Activated CD8-positive, alpha-beta T cell treated with anti-CD3 and anti-CD28 coated beads, Interleukin-2, amount 10 ng/mL, durations not matched to agents 7 days and 5 days (primary cell): ENCODE data around the gene RNF213. TPM values are rescaled to one million over a fixed set of nuclear protein-coding genes. Genes with fewer than 3 reads are reported as not detected.

Experiments used
- ATAC-seq: fragments of 150-1000 bp; cut with Tn5 transposase; one replicate; pipeline ENCODE4 v1.10.0; 2021; ENCODE audit warnings: moderate library complexity
- CTCF ChIA-PET: fragments of 350-600 bp; sonication (Branson Sonifier 250); formaldehyde crosslinking; loops from one replicate; lab custom pipeline; 2021; ENCODE audit warnings: antibody characterized with exemption; lab: Charles Lee
- POLR2A ChIA-PET: fragments of 350-600 bp; sonication (Branson Sonifier 250); formaldehyde crosslinking; loops from one replicate; lab custom pipeline; 2021; ENCODE audit warnings: antibody characterized with exemption; lab: Charles Lee
- DNase-seq: peaks from one replicate; pipeline ENCODE4 v3.0.0-alpha.2; 2020
- H3K27ac Mint-ChIP-seq: one replicate; pipeline ENCODE4 v1.8.0; 2021; ENCODE audit warnings: mild to moderate bottlenecking, mixed read lengths
- H3K27me3 Mint-ChIP-seq: one replicate; pipeline ENCODE4 v1.8.0; 2021; ENCODE audit warnings: low read depth, mixed read lengths
- H3K36me3 Mint-ChIP-seq: one replicate; pipeline ENCODE4 v1.8.0; 2021; ENCODE audit warnings: low read depth, mixed read lengths
- H3K4me1 Mint-ChIP-seq: one replicate; pipeline ENCODE4 v1.8.0; 2021; ENCODE audit warnings: low read depth, mixed read lengths
- H3K4me3 Mint-ChIP-seq: one replicate; pipeline ENCODE4 v1.8.0; 2021; ENCODE audit warnings: mild to moderate bottlenecking, mixed read lengths
- H3K9me3 Mint-ChIP-seq: one replicate; pipeline ENCODE4 v1.8.0; 2022; ENCODE audit warnings: mixed read lengths; ENCODE audit not compliant: insufficient read depth
- total RNA-seq, 2 experiments: library from RNA; stranded (reverse); gene quantifications; one replicate each; pipeline ENCODE4 v1.2.3, GENCODE V29; 2021

Gene RNF213
- total RNA-seq, 2 experiments from 2014 or later: 438 to 455 TPM

GRCh38 chr17:80289616-80290015 lies 29.0 kb downstream of the RNF213 start:
- Mint-ChIP-seq H3K36me3 (peaks cover 67% of the 10 kb centered on the region), H3K27me3 (no peaks in the 10 kb centered on the region), H3K27ac (peak overlapping the region; percentile 56), H3K4me3 (peak overlapping the region; percentile 10), H3K4me1 (peaks cover 19% of the 10 kb centered on the region), H3K9me3 (no peaks in the 10 kb centered on the region)
- DNase-seq: no peak
- ChIA-PET POLR2A (no interaction called here), CTCF (no interaction called here)
- ATAC-seq: no peak

- Mint-ChIP-seq H3K9me3 (no peaks in the 10 kb centered on the region), H3K4me3 (no peak overlapping the region), H3K27me3 (no peaks in the 10 kb centered on the region), H3K36me3 (peaks cover 66% of the 10 kb centered on the region), H3K27ac (peak overlapping the region; percentile 43), H3K4me1 (peaks cover 20% of the 10 kb centered on the region)
- ATAC-seq (no peak), DNase-seq (no peak)
- ChIA-PET POLR2A (no interaction called here), CTCF (no interaction called here)
Measured at GRCh38 chr17:80290156-80290555, 29.5 kb downstream of the RNF213 start.

- CTCF ChIA-PET: no interaction called here
- peaks cover 73% of the 10 kb centered on the region for H3K36me3 Mint-ChIP-seq
- H3K27ac Mint-ChIP-seq: no peak overlapping the region
Measured at GRCh38 chr17:80291260-80291659, 30.6 kb downstream of the RNF213 start.

GRCh38 chr17:80291691-80292487 lies 31.2 kb downstream of the RNF213 start:
- H3K36me3 Mint-ChIP-seq: peaks cover 77% of the 10 kb centered on the region
- ATAC-seq (no peak), DNase-seq (no peak)
- H3K4me3 Mint-ChIP-seq: no peak overlapping the region
- no peak overlapping the region for H3K27ac Mint-ChIP-seq
- ChIA-PET CTCF (no interaction called here), POLR2A (no interaction called here)
- peaks cover 20% of the 10 kb centered on the region for H3K4me1 Mint-ChIP-seq
- no peaks in the 10 kb centered on the region for H3K9me3 Mint-ChIP-seq
- H3K27me3 Mint-ChIP-seq: no peaks in the 10 kb centered on the region

More at GRCh38 chr17:80291260-80291659, 30.6 kb downstream of the RNF213 start:
- POLR2A ChIA-PET: no interaction called here
- Mint-ChIP-seq H3K27me3 (no peaks in the 10 kb centered on the region), H3K4me1 (peaks cover 20% of the 10 kb centered on the region), H3K9me3 (no peaks in the 10 kb centered on the region), H3K4me3 (no peak overlapping the region)
- DNase-seq: no peak
- no peak for ATAC-seq

- Mint-ChIP-seq H3K4me1 (peaks cover 19% of the 10 kb centered on the region), H3K27ac (no peak overlapping the region), H3K4me3 (no peak overlapping the region), H3K36me3 (peaks cover 74% of the 10 kb centered on the region), H3K9me3 (no peaks in the 10 kb centered on the region), H3K27me3 (no peaks in the 10 kb centered on the region)
- no peak for DNase-seq
- ChIA-PET POLR2A (interaction anchor here (0.6 kb wide), 1 partner anchor 9 kb away, joined by 3 read pairs; no protein-coding TSS in a partner anchor), CTCF (no interaction called here)
- ATAC-seq: no peak
Measured at GRCh38 chr17:80292521-80292971, 31.9 kb downstream of the RNF213 start.

- ATAC-seq: no peak
Measured at GRCh38 chr17:80294210-80294609, 33.6 kb downstream of the RNF213 start.

GRCh38 chr17:80294653-80295052 lies 34.0 kb downstream of the RNF213 start:
- ATAC-seq (no peak), DNase-seq (no peak)
- H3K36me3 Mint-ChIP-seq: peaks cover 78% of the 10 kb centered on the region
- peaks cover 17% of the 10 kb centered on the region for H3K4me1 Mint-ChIP-seq
- H3K9me3 Mint-ChIP-seq: no peaks in the 10 kb centered on the region
- no peak overlapping the region for H3K4me3 Mint-ChIP-seq
- no peaks in the 10 kb centered on the region for H3K27me3 Mint-ChIP-seq
- CTCF ChIA-PET: no interaction called here
- POLR2A ChIA-PET: no interaction called here
- peak overlapping the region; percentile 8 for H3K27ac Mint-ChIP-seq

More at GRCh38 chr17:80294210-80294609, 33.6 kb downstream of the RNF213 start:
- CTCF ChIA-PET: no interaction called here
- Mint-ChIP-seq H3K36me3 (peaks cover 79% of the 10 kb centered on the region), H3K27me3 (no peaks in the 10 kb centered on the region), H3K27ac (peak overlapping the region; percentile 8), H3K9me3 (no peaks in the 10 kb centered on the region), H3K4me1 (peaks cover 16% of the 10 kb centered on the region), H3K4me3 (no peak overlapping the region)
- no peak for DNase-seq
- POLR2A ChIA-PET: no interaction called here

- peaks cover 78% of the 10 kb centered on the region for H3K36me3 Mint-ChIP-seq
- ChIA-PET CTCF (no interaction called here), POLR2A (no interaction called here)
Measured at GRCh38 chr17:80295146-80295545, 34.5 kb downstream of the RNF213 start.

GRCh38 chr17:80295559-80295958 lies 34.9 kb downstream of the RNF213 start:
- peaks cover 22% of the 10 kb centered on the region for H3K4me1 Mint-ChIP-seq
- peaks cover 78% of the 10 kb centered on the region for H3K36me3 Mint-ChIP-seq
- no peak overlapping the region for H3K27ac Mint-ChIP-seq
- H3K27me3 Mint-ChIP-seq: no peaks in the 10 kb centered on the region
- CTCF ChIA-PET: no interaction called here
- H3K9me3 Mint-ChIP-seq: no peaks in the 10 kb centered on the region
- POLR2A ChIA-PET: no interaction called here
- DNase-seq (no peak), ATAC-seq (no peak)
- H3K4me3 Mint-ChIP-seq: no peak overlapping the region

More at GRCh38 chr17:80295146-80295545, 34.5 kb downstream of the RNF213 start:
- H3K9me3 Mint-ChIP-seq: no peaks in the 10 kb centered on the region
- ATAC-seq (no peak), DNase-seq (no peak)
- H3K27ac Mint-ChIP-seq: no peak overlapping the region
- H3K4me1 Mint-ChIP-seq: peaks cover 19% of the 10 kb centered on the region
- H3K4me3 Mint-ChIP-seq: no peak overlapping the region
- no peaks in the 10 kb centered on the region for H3K27me3 Mint-ChIP-seq

GRCh38 chr17:80296221-80296620 lies 35.6 kb downstream of the RNF213 start:
- ATAC-seq (no peak), DNase-seq (no peak)
- Mint-ChIP-seq H3K27me3 (no peaks in the 10 kb centered on the region), H3K9me3 (no peaks in the 10 kb centered on the region), H3K4me3 (no peak overlapping the region), H3K4me1 (peaks cover 28% of the 10 kb centered on the region), H3K27ac (no peak overlapping the region), H3K36me3 (peaks cover 82% of the 10 kb centered on the region)
- ChIA-PET CTCF (no interaction called here), POLR2A (no interaction called here)

GRCh38 chr17:80297996-80298560 lies 37.4 kb downstream of the RNF213 start:
- DNase-seq (no peak), ATAC-seq (no peak)
- Mint-ChIP-seq H3K27ac (peak overlapping the region; percentile 43), H3K27me3 (no peaks in the 10 kb centered on the region), H3K36me3 (peaks cover 83% of the 10 kb centered on the region), H3K4me1 (peaks cover 23% of the 10 kb centered on the region), H3K9me3 (no peaks in the 10 kb centered on the region), H3K4me3 (no peak overlapping the region)
- ChIA-PET POLR2A (interaction anchor here (0.6 kb wide), 1 partner anchor 42 kb away, joined by 3 read pairs; no protein-coding TSS in a partner anchor), CTCF (no interaction called here)
